Panc1 (cell line): Measurements from ENCODE around the gene CRB2. TPM values are rescaled to one million over a fixed set of nuclear protein-coding genes. Genes with fewer than 3 reads are reported as not detected.
A peak's percentile ranks its signal among the peaks of the same experiment; 100 is the strongest.

Experiments
- ATAC-seq: fragments of 200-7000 bp; cut with Tn5 transposase; 2 replicates; pipeline ENCODE4 v1.9.1; 2020; ENCODE audit warnings: mild to moderate bottlenecking, moderate library complexity
- BruUV-seq: library from RNA; stranded (reverse); fragments of 400-500 nt; replicated peaks from 2 replicates; lab custom pipeline; 2021; lab: Mats Ljungman, UMichigan
- CTCF ChIA-PET: fragments of 300-600 bp; sonication (Branson Sonifier 250); formaldehyde crosslinking; loops from one replicate; lab custom pipeline; 2022; ENCODE audit warnings: antibody characterized with exemption; lab: Charles Lee
- POLR2A ChIA-PET: fragments of 300-600 bp; sonication (Branson Sonifier 250); formaldehyde crosslinking; loops from one replicate; lab custom pipeline; 2022; ENCODE audit warnings: antibody characterized with exemption; lab: Charles Lee
- DNase-seq: peaks from one replicate; pipeline ENCODE4 v3.0.0-alpha.2; 2010; ENCODE audit warnings: low read depth, low spot score
- H3K27ac ChIP-seq: 2 replicates; pipeline ENCODE4 v1.5.1; 2011; ENCODE audit warnings: mild to moderate bottlenecking, low read length, inconsistent platforms
- H3K27me3 ChIP-seq: fragments of 200-500 bp; sonication (Bioruptor generic); 2 replicates; pipeline ENCODE4 v1.6.0; 2014; ENCODE audit warnings: low read length, inconsistent platforms; ENCODE audit not compliant: control insufficient read depth, insufficient read depth
- H3K36me3 ChIP-seq: fragments of 200-500 bp; sonication (Bioruptor generic); 2 replicates; pipeline ENCODE4 v1.5.1; 2014; ENCODE audit warnings: inconsistent platforms, mild to moderate bottlenecking, low read length, moderate library complexity; ENCODE audit not compliant: control insufficient read depth, insufficient read depth
- H3K4me1 ChIP-seq: 2 replicates; pipeline ENCODE4 v1.5.1; 2011; ENCODE audit warnings: inconsistent platforms, mild to moderate bottlenecking, low read length, moderate library complexity; ENCODE audit not compliant: control insufficient read depth, insufficient read depth
- H3K4me3 ChIP-seq, 2 experiments: 2 replicates each; pipeline ENCODE4 v1.5.1; 2011 to 2012; ENCODE audit warnings: low read depth in 2 of 2, low read length in 2 of 2, mild to moderate bottlenecking in 2 of 2, inconsistent platforms in 1 of 2, moderate library complexity in 1 of 2
- H3K9me3 ChIP-seq: fragments of 200-500 bp; sonication (Bioruptor generic); 2 replicates; pipeline ENCODE4 v1.5.1; 2014; ENCODE audit warnings: low read depth, mild to moderate bottlenecking, inconsistent platforms, low read length, moderate library complexity; ENCODE audit not compliant: control insufficient read depth, insufficient read depth
- POLR2AphosphoS5 ChIP-seq: IDR thresholded peaks from 2 replicates; pipeline ENCODE4 v1.6.1; 2012; ENCODE audit warnings: mild to moderate bottlenecking, low read depth, low read length, moderate library complexity
- SIN3A ChIP-seq: IDR thresholded peaks from 2 replicates; pipeline ENCODE4 v1.6.1; 2012; ENCODE audit warnings: low read depth, mild to moderate bottlenecking, low read length, moderate library complexity, borderline replicate concordance; ENCODE audit not compliant: insufficient read depth
- TCF7L2 ChIP-seq: IDR thresholded peaks from 2 replicates; pipeline ENCODE4 v1.6.1; 2011; ENCODE audit warnings: mild to moderate bottlenecking, low read depth, low read length, inconsistent platforms
- in situ Hi-C: cut with HindIII; loops from 2 replicates; pipeline ENCODE4 v1.10.0; 2016; ENCODE audit warnings: low sequenced_read_pairs, low pct_unique_long_range_greater_than_20kb
- intact Hi-C: fragments of 100-400 bp; cut with micrococcal nuclease; formaldehyde crosslinking; loops from one replicate; pipeline ENCODE4 v1.10.0; 2022; ENCODE audit not compliant: unreplicated experiment
- total RNA-seq: library from RNA; stranded (reverse); gene quantifications from one replicate; pipeline ENCODE4 v1.2.1, GENCODE V29; 2021; ENCODE audit not compliant: unreplicated experiment
- TF ChIP-seq, protein P1 (sequence below): fragments of 450-650 bp; IDR thresholded peaks from 2 replicates; pipeline ENCODE4 v1.5.1; 2017; ENCODE audit warnings: mild to moderate bottlenecking
- TF ChIP-seq, protein P2 (sequence below), 2 experiments: IDR thresholded peaks; 2 replicates each; pipeline ENCODE4 v1.6.1; 2011 to 2012; ENCODE audit warnings: low read depth in 2 of 2, control low read depth in 1 of 2, low read length in 1 of 2, mild to moderate bottlenecking in 1 of 2, moderate library complexity in 1 of 2; ENCODE audit not compliant: insufficient read depth in 1 of 2

Gene CRB2
- total RNA-seq, 1 experiment from 2014 or later, result 0.05 TPM

DNA sequence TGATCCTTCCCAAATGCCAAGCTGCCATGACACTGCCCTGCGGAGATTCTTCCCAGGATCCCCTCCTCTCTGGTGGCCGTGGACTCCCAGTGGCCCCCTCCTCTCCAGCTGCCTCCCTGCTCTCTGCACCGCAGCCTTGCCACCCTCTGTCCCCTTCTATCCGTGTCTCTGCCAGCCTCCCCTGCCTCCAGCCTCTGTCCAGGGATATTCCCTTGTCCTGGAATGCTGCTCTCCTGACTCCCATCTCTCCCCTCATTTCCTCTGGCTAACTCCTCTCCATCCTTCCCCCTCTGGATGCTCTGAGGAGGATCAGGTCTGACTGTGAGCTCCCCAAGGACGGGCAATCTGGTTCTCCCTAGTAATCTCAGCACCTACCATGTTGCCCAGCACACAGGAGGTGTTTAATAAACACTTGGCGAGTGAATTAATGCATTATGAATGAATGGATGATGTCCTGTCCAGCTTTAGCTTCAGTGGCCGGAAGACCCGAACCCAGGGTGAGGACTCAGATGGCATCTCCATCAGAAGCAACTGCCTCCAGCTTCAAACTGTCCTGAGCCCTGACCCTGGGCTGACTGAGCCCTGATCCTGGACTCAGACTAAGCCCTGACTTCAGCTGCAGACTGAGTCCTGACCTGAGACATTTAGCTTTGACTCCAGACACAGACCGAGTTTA is 7.5 kb upstream of the CRB2 start:
- ATAC-seq (peak; percentile 42), DNase-seq (no peak)
- Histone ChIP-seq H3K27ac (no peak overlapping the region), H3K9me3 (no peaks in the 10 kb centered on the region), H3K4me3 (peak overlapping the region; percentile 29 to 34; a peak in 3 of 4 replicates), H3K4me1 (no peaks in the 10 kb centered on the region), H3K36me3 (no peaks in the 10 kb centered on the region), H3K27me3 (no peaks in the 10 kb centered on the region)
- in situ Hi-C loops, result no loop called here
- TF ChIP-seq SIN3A (no peak), TCF7L2 (no peak), POLR2AphosphoS5 (no peak)
- TF ChIP-seq, protein P1, sequence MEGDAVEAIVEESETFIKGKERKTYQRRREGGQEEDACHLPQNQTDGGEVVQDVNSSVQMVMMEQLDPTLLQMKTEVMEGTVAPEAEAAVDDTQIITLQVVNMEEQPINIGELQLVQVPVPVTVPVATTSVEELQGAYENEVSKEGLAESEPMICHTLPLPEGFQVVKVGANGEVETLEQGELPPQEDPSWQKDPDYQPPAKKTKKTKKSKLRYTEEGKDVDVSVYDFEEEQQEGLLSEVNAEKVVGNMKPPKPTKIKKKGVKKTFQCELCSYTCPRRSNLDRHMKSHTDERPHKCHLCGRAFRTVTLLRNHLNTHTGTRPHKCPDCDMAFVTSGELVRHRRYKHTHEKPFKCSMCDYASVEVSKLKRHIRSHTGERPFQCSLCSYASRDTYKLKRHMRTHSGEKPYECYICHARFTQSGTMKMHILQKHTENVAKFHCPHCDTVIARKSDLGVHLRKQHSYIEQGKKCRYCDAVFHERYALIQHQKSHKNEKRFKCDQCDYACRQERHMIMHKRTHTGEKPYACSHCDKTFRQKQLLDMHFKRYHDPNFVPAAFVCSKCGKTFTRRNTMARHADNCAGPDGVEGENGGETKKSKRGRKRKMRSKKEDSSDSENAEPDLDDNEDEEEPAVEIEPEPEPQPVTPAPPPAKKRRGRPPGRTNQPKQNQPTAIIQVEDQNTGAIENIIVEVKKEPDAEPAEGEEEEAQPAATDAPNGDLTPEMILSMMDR, result no peak
- TF ChIP-seq, protein P2, sequence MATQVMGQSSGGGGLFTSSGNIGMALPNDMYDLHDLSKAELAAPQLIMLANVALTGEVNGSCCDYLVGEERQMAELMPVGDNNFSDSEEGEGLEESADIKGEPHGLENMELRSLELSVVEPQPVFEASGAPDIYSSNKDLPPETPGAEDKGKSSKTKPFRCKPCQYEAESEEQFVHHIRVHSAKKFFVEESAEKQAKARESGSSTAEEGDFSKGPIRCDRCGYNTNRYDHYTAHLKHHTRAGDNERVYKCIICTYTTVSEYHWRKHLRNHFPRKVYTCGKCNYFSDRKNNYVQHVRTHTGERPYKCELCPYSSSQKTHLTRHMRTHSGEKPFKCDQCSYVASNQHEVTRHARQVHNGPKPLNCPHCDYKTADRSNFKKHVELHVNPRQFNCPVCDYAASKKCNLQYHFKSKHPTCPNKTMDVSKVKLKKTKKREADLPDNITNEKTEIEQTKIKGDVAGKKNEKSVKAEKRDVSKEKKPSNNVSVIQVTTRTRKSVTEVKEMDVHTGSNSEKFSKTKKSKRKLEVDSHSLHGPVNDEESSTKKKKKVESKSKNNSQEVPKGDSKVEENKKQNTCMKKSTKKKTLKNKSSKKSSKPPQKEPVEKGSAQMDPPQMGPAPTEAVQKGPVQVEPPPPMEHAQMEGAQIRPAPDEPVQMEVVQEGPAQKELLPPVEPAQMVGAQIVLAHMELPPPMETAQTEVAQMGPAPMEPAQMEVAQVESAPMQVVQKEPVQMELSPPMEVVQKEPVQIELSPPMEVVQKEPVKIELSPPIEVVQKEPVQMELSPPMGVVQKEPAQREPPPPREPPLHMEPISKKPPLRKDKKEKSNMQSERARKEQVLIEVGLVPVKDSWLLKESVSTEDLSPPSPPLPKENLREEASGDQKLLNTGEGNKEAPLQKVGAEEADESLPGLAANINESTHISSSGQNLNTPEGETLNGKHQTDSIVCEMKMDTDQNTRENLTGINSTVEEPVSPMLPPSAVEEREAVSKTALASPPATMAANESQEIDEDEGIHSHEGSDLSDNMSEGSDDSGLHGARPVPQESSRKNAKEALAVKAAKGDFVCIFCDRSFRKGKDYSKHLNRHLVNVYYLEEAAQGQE (IDR thresholded peaks at IDR 0.05; ENCODE audit: insufficient read depth in 1 of 2, low read depth in 2 of 2, low read length in 1 of 2), result no peak
- intact Hi-C loops, result no loop called here
- CTCF ChIA-PET, result interaction anchor here (0.6 to 0.8 kb wide), 2 partner anchors 239 to 1030 kb away, joined by 3 to 4 read pairs; no protein-coding TSS in a partner anchor
- POLR2A ChIA-PET, result no interaction called here
- no TSS peak for BruUV-seq

DNA sequence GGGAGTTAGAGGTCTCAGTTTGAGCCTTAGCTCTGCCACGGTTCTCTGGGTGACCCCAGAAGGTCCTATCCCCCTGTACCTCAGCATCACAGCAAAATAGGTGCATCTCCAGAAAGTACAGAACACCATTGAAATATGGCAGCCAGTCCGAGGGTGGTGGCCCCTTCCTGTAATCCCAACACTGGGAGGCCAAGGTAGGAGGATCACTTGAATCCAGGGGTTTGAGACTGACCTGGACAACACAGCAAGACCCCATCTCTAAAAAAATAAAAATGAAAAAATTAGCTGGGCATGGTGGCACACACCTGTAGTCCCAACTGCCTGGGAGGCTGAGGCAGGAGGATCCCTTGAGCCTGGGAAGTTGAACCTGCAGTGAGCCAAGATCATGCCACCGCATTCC is 7.0 kb upstream of the CRB2 start:
- no TSS peak for BruUV-seq
- CTCF ChIA-PET, result interaction anchor here (0.8 kb wide), 1 partner anchor 10 kb away, joined by 4 read pairs; no protein-coding TSS in a partner anchor
- in situ Hi-C loops, result no loop called here

More for the DNA sequence above, 7.0 kb upstream of the CRB2 start:
- no peaks in the 10 kb centered on the region for H3K9me3 ChIP-seq
- H3K4me3 ChIP-seq, result no peak overlapping the region
- no peaks in the 10 kb centered on the region for H3K27me3 ChIP-seq
- DNase-seq (no peak), ATAC-seq (no peak)
- TF ChIP-seq POLR2AphosphoS5, result no peak
- TF ChIP-seq, protein P2 (IDR thresholded peaks at IDR 0.05; ENCODE audit: insufficient read depth in 1 of 2, low read depth in 2 of 2, low read length in 1 of 2), result no peak
- TF ChIP-seq TCF7L2, result no peak
- TF ChIP-seq, protein P1, result no peak
- no peak for TF ChIP-seq SIN3A
- intact Hi-C loops, result no loop called here
- POLR2A ChIA-PET, result no interaction called here
- no peak overlapping the region for H3K27ac ChIP-seq
- H3K4me1 ChIP-seq, result no peaks in the 10 kb centered on the region
- H3K36me3 ChIP-seq, result no peaks in the 10 kb centered on the region
